ENCODE measurements around the gene COL4A2. TPM values are rescaled to one million over a fixed set of nuclear protein-coding genes. Genes with fewer than 3 reads are reported as not detected.

Gene COL4A2
- total and polyA plus RNA-seq, 8 donors = 18.4 to 130 (median 43.8) TPM

DNA sequence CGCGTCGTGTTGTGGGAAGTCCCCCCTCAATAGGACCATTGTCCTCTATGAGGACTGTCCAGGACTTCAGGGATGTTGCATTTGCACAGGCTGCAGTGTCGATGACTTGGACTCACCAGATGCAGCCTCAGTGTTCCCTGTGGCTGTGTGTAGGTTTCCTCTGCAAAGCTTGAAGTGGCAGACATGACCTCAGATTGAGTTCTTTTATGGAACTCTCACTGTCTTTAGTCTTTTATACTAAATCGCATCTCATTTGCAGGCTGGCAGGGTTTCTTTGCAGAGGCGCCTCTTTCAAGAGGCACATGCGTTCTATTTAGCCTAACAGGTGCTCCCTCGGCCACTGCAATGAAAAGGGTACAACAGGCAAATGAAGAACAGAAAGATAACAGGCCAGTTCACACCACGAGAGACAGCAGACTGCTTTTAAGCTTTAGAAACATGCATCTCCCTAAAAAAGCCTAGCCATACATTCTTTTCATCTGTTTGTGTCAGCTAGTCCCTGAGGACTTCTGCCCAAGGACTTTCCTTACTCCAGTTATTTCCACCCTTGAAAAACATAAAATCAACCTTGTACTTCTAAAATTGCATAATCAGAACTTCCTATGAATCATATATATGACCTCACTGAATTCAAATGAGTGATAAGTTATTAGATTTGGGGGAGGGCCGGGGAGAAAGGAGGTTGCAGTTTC, 136.0 kb downstream of the COL4A2 start:
- no peaks in the 10 kb centered on the region for H3K27me3 ChIP-seq
- no peak overlapping the region for H3K27ac ChIP-seq
- no peaks in the 10 kb centered on the region for H3K9me3 ChIP-seq
- no peak overlapping the region for H3K4me3 ChIP-seq
- no peak for TF ChIP-seq CTCF (IDR thresholded peaks at IDR 0.05)
- no peak for DNase-seq
- no peak for FAIRE-seq
- H3K36me3 ChIP-seq = no peaks in the 10 kb centered on the region
- intact Hi-C loops (cut with DNase I) = no loop called here
- no peaks in the 10 kb centered on the region for H3K4me1 ChIP-seq
- ATAC-seq = no peak
- WGBS, 2 donors = 64 to 72% methylated on average over 10 of the region's 10 CpGs

GRCh38 chr13:110443622-110444225, 136.6 kb downstream of the COL4A2 start:
- no peak overlapping the region for H3K27ac ChIP-seq
- ATAC-seq (no peak), DNase-seq (no peak), FAIRE-seq (no peak)
- no peaks in the 10 kb centered on the region for H3K9me3 ChIP-seq
- intact Hi-C loops (cut with DNase I) = no loop called here
- H3K4me1 ChIP-seq = no peaks in the 10 kb centered on the region
- H3K36me3 ChIP-seq = no peaks in the 10 kb centered on the region
- no peak for TF ChIP-seq CTCF (IDR thresholded peaks at IDR 0.05)
- H3K27me3 ChIP-seq = no peaks in the 10 kb centered on the region
- H3K4me3 ChIP-seq = no peak overlapping the region
- 76 to 86% methylated on average over 12 of the region's 12 CpGs for WGBS, 2 donors

GRCh38 chr13:110444226-110444653, 137.2 kb downstream of the COL4A2 start:
- peak in 2 of 4 donors; percentile 11 to 17 for ATAC-seq

GRCh38 chr13:110445183-110445582, 138.1 kb downstream of the COL4A2 start:
- H3K27ac ChIP-seq = no peak overlapping the region
- ATAC-seq = no peak
- no peaks in the 10 kb centered on the region for H3K27me3 ChIP-seq
- no peak for FAIRE-seq
- no peaks in the 10 kb centered on the region for H3K9me3 ChIP-seq
- no peak overlapping the region for H3K4me3 ChIP-seq
- no peaks in the 10 kb centered on the region for H3K36me3 ChIP-seq
- 81 to 91% methylated on average over 7 of the region's 7 CpGs for WGBS, 2 donors
- TF ChIP-seq CTCF (IDR thresholded peaks at IDR 0.05) = no peak
- no peak for DNase-seq
- intact Hi-C loops (cut with DNase I) = no loop called here
- no peaks in the 10 kb centered on the region for H3K4me1 ChIP-seq

More at GRCh38 chr13:110444226-110444653, 137.2 kb downstream of the COL4A2 start:
- H3K27ac ChIP-seq = no peak overlapping the region
- H3K4me3 ChIP-seq = no peak overlapping the region
- FAIRE-seq = no peak
- H3K36me3 ChIP-seq = no peaks in the 10 kb centered on the region
- TF ChIP-seq CTCF (IDR thresholded peaks at IDR 0.05) = no peak
- intact Hi-C loops (cut with DNase I) = no loop called here
- no peaks in the 10 kb centered on the region for H3K4me1 ChIP-seq
- H3K9me3 ChIP-seq = no peaks in the 10 kb centered on the region
- 44 to 58% methylated on average over 7 of the region's 7 CpGs for WGBS, 2 donors
- no peak for DNase-seq
- no peaks in the 10 kb centered on the region for H3K27me3 ChIP-seq

Measured in pancreas (tissue), 10 donors.